Measurements from ENCODE around the gene LRRC1.

Gene LRRC1

GRCh38 chr6:53962646-53963045 is 167.8 kb downstream of the LRRC1 start:
- DNase-seq (ENCODE audit: low read depth), result no peak

- no peak for DNase-seq (ENCODE audit: low read depth)
These were observed 172.6 kb downstream of the LRRC1 start for GRCh38 chr6:53967415-53967814.

All from GM04504 (cell line).